Prostate gland (tissue), 2 donors: ENCODE measurements around the gene ABHD17B. TPM values are rescaled to one million over a fixed set of nuclear protein-coding genes. Genes with fewer than 3 reads are reported as not detected.
"Not testable (repeated sequence)": the region's sequence is repeated elsewhere in the genome, so short reads cannot be mapped to it uniquely, and the experiment has no call there.

Source experiments
- DNase-seq: peaks from one replicate; pipeline ENCODE4 v3.0.0-alpha.2; 2019; ENCODE audit warnings: low spot score
- H3K27ac ChIP-seq, 2 donors: fragments of 200-600 bp; sonication (generic); 2 replicates each; pipeline ENCODE4 v1.5.1; 2017 to 2019
- H3K27me3 ChIP-seq: fragments of 200-600 bp; sonication (generic); replicated peaks from 2 replicates; pipeline ENCODE4 v1.5.1; 2019; ENCODE audit not compliant: insufficient read depth
- H3K36me3 ChIP-seq, 2 donors: fragments of 200-600 bp; sonication (generic); 1 replicate in 1 of 2; 2 replicates in 1 of 2; pipeline versions ENCODE4 v1.5.1 to v1.8.1; 2017 to 2019
- H3K4me1 ChIP-seq: fragments of 200-600 bp; sonication (generic); replicated peaks from 2 replicates; pipeline ENCODE4 v1.5.1; 2019
- H3K4me3 ChIP-seq, 2 donors: fragments of 200-600 bp; sonication (generic); 2 replicates each; pipeline ENCODE4 v1.5.1; 2017 to 2019
- H3K9me3 ChIP-seq: fragments of 200-600 bp; sonication (generic); 2 replicates; pipeline ENCODE4 v1.5.1; 2017
- POLR2A ChIP-seq: fragments of 450-650 bp; IDR thresholded peaks from one replicate; pipeline ENCODE4 v1.6.1; 2016; ENCODE audit warnings: antibody characterized with exemption, mild to moderate bottlenecking
- POLR2AphosphoS5 ChIP-seq: sonication (generic); formaldehyde crosslinking; IDR thresholded peaks from one replicate; pipeline ENCODE4 v1.6.1; 2017; ENCODE audit warnings: antibody characterized with exemption
- WGBS: methylation state at CpG from one replicate; pipeline ENCODE4 v1.1.5; 2018; 5-methylcytosine and 5-hydroxymethylcytosine counted together
- intact Hi-C: fragments of 100-400 bp; cut with DNase I; formaldehyde crosslinking; loops from one replicate; pipeline ENCODE4 v1.14.2; 2022
- total RNA-seq, 2 donors: library from RNA; depleted of rRNA; stranded (reverse); fragments of >200 nt; gene quantifications; one replicate each; pipeline ENCODE4 v1.1.0, GENCODE V29; 2016
- TF ChIP-seq, protein P1 (sequence below), 4 experiments: fragments of 200-600 bp in 2 of 4; fragments of 450-650 bp in 2 of 4; sonication (generic) in 2 of 4; IDR thresholded peaks; 1 replicate in 3 of 4; 2 replicates in 1 of 4; pipeline ENCODE4 v1.5.1; 2016 to 2019; ENCODE audit warnings: antibody characterized with exemption in 4 of 4, mild to moderate bottlenecking in 2 of 4, moderate library complexity in 2 of 4

The ABHD17B gene
- total RNA-seq, 2 donors from 2014 or later: 31.6 to 42.4 TPM

DNA sequence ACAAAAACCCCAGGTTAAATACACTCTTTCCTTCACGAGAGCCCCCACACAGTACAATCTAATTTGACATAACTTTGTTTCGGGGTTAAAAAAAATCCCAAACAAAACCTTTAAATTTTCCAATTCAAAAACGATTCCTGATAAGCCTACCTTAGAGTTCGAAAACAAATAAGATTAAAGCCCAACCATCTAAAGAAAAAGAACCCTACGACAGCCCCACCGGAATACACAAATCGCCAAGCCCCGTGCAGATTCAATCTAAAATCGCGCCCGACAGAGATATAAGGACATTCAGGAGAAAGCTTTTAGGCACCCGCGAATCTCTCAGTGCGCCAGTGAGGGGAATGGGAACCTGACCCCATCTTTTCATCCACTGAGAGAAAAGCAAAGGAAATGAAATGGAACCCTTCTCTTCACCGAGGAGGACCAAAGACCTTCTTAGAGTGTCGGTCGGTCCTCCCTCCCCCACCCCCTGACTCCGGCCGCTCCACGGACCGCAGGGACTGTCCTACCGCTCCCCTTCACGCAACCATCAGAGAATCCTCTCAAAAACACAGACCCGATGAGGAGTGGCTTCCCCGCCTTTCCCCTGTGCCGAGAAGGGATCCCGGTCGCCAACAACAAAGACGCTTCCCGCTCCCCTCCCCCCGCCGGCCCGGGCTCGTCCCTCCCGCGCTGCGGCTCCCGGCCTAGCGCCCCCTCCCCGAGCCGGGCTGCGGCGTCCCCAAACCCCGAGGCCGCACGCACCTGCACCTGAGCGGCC, 925 bp downstream of the ABHD17B start:
- Histone ChIP-seq H3K36me3 (no peaks in the 10 kb centered on the region), H3K4me3 (peak overlapping the region; percentile 96), H3K27me3 (no peaks in the 10 kb centered on the region), H3K27ac (peak overlapping the region; percentile 93 to 95), H3K9me3 (no peaks in the 10 kb centered on the region), H3K4me1 (no peaks in the 10 kb centered on the region)
- TF ChIP-seq POLR2A (no peak), POLR2AphosphoS5 (no peak)
- TF ChIP-seq, protein P1, sequence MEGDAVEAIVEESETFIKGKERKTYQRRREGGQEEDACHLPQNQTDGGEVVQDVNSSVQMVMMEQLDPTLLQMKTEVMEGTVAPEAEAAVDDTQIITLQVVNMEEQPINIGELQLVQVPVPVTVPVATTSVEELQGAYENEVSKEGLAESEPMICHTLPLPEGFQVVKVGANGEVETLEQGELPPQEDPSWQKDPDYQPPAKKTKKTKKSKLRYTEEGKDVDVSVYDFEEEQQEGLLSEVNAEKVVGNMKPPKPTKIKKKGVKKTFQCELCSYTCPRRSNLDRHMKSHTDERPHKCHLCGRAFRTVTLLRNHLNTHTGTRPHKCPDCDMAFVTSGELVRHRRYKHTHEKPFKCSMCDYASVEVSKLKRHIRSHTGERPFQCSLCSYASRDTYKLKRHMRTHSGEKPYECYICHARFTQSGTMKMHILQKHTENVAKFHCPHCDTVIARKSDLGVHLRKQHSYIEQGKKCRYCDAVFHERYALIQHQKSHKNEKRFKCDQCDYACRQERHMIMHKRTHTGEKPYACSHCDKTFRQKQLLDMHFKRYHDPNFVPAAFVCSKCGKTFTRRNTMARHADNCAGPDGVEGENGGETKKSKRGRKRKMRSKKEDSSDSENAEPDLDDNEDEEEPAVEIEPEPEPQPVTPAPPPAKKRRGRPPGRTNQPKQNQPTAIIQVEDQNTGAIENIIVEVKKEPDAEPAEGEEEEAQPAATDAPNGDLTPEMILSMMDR (IDR thresholded peaks at IDR 0.05): no peak
- 0% methylated on average over 37 of the region's 47 CpGs for WGBS
- peak; percentile 58 for DNase-seq
- intact Hi-C loops: loop anchor here (2.0 kb wide), 1 partner anchor 141 kb away; the partner anchor contains the start of gene CEMIP2

DNA sequence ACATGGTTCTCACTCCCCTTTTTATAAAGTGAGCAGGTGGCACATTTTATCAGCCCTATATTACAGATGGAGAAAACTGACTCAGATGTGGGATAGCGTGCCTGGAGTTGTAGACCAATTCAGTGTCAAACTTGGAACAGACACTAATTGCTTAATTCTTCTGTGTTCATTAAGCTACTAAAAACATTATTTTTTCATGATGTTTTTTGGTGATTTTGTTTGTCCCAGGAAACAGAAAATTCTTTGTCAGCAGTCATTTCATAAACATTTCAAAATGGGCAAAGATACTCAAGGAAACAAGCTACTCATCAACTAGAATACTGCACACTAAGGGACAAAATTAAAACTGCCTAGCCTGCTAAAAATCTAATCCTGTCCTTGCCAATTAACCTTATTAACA, 2.2 kb downstream of the ABHD17B start:
- H3K36me3 ChIP-seq: no peaks in the 10 kb centered on the region
- H3K9me3 ChIP-seq: no peaks in the 10 kb centered on the region
- no peak for DNase-seq
- intact Hi-C loops: no loop called here
- no peak overlapping the region for H3K4me3 ChIP-seq
- H3K27me3 ChIP-seq: no peaks in the 10 kb centered on the region
- no peak for TF ChIP-seq POLR2A
- no peak for TF ChIP-seq POLR2AphosphoS5
- TF ChIP-seq, protein P1 (IDR thresholded peaks at IDR 0.05): no peak
- no peaks in the 10 kb centered on the region for H3K4me1 ChIP-seq
- WGBS: 56% methylated on average over 1 of the region's 1 CpG
- H3K27ac ChIP-seq: no peak overlapping the region

DNA sequence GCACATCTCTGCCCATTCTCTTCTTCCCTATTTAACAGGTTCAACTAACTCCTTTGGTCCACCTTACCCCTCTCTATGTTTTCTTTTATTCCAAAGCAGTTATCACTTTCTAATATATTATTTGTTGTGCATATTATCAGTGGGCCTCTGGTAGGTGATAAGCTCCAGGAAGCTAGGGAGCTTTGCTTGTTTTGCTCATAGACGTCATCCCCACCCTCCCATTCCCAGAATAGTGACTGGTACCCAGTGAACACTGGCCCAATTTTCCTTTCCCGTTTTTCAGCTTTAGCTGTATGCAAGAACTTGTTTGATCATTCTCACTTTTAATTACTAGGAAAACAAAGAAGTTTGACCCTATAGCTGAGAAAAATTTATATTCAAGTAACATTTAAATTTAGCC, 6.9 kb downstream of the ABHD17B start:
- intact Hi-C loops: no loop called here
- no peaks in the 10 kb centered on the region for H3K9me3 ChIP-seq
- no peak overlapping the region for H3K27ac ChIP-seq
- no peaks in the 10 kb centered on the region for H3K36me3 ChIP-seq
- no peaks in the 10 kb centered on the region for H3K4me1 ChIP-seq
- no peak for DNase-seq
- H3K4me3 ChIP-seq: no peak overlapping the region
- TF ChIP-seq, protein P1 (IDR thresholded peaks at IDR 0.05): no peak
- TF ChIP-seq POLR2AphosphoS5: no peak
- TF ChIP-seq POLR2A: no peak
- no peaks in the 10 kb centered on the region for H3K27me3 ChIP-seq
- 80% methylated on average over 2 of the region's 2 CpGs for WGBS

DNA sequence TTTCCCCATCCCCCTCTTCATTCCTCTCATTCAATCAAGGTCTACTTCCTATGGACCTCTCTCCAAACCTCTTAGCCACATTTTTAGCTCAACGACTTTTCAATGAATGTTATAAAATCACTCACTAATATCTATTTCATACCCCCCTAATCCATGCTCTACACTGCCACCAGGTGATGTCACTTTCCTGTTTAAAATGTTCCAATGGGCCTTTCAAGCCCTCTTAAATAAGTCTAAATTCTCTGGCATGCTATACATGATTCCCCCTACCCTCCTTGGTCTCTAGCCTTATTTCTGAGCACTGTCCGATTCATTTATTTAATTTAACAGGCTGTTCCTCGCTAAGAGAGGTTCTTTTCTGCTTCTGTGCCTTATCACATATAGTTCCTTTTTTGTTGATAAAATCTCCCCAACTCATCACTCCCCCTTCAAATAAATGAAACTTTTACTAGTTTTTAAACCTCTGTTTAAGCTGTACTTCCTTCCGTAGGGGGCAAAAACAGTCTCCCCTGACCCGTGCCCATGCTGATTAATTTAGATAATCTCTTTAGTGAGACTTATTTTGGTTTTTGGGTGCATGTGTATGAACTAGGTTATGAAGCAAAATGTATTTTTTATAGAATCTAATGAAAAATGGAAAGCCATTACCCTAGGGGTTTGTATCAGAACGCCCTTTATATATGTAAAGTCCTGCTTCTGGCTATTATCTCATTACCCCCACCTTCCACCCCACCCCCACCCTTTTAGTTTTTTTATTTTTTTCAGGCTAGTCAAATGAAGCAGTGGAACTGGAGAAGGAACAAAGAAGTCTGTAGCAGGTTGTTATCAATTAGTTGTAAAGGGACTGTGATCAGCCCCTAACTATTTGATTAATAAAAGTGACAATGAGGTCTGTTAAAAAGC, 9.0 kb downstream of the ABHD17B start:
- intact Hi-C loops: no loop called here
- Histone ChIP-seq H3K27ac (no peak overlapping the region), H3K9me3 (no peaks in the 10 kb centered on the region), H3K4me1 (no peaks in the 10 kb centered on the region), H3K27me3 (no peaks in the 10 kb centered on the region), H3K4me3 (no peak overlapping the region), H3K36me3 (no peaks in the 10 kb centered on the region)
- no peak for DNase-seq
- 46% methylated on average over 6 of the region's 6 CpGs for WGBS
- TF ChIP-seq, protein P1 (IDR thresholded peaks at IDR 0.05): no peak
- TF ChIP-seq POLR2AphosphoS5 (no peak), POLR2A (no peak)

DNA sequence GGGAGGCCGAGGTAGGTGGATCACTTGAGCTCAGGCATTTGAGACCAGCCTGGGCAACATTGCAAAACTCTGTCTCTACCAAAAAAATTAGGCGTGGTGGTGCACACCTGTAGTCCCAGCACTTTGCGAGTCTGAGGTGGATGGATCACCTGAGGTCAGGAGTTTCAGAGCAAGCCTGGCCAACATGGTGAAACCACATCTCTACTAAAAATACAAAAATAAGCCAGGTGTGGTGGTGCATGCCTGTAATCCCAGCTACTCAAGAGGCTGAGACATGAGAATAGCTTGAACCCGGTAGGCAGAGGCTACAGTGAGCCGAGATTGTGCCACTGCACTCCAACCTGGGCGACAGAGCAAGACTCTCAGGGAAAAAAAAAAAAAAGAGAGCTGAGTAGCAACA, 12.2 kb downstream of the ABHD17B start:
- WGBS: 100% methylated on average over 6 of the region's 6 CpGs
- DNase-seq, intact Hi-C loops: not testable (repeated sequence)

More for the DNA sequence above, 12.2 kb downstream of the ABHD17B start:
- H3K27me3 ChIP-seq, H3K36me3 ChIP-seq, H3K27ac ChIP-seq, H3K4me1 ChIP-seq, H3K4me3 ChIP-seq, H3K9me3 ChIP-seq: not testable (repeated sequence)
